GM19035 (cell line): Measurements from ENCODE around the gene RIOX2.
"Not testable (repeated sequence)": the region's sequence is repeated elsewhere in the genome, so short reads cannot be mapped to it uniquely, and the experiment has no call there.

Experiments used
- ATAC-seq: cut with Tn5 transposase; IDR thresholded peaks from one replicate; pipeline ENCODE4 v1.9.1; 2021; ENCODE audit not compliant: unreplicated experiment

RIOX2 gene

DNA sequence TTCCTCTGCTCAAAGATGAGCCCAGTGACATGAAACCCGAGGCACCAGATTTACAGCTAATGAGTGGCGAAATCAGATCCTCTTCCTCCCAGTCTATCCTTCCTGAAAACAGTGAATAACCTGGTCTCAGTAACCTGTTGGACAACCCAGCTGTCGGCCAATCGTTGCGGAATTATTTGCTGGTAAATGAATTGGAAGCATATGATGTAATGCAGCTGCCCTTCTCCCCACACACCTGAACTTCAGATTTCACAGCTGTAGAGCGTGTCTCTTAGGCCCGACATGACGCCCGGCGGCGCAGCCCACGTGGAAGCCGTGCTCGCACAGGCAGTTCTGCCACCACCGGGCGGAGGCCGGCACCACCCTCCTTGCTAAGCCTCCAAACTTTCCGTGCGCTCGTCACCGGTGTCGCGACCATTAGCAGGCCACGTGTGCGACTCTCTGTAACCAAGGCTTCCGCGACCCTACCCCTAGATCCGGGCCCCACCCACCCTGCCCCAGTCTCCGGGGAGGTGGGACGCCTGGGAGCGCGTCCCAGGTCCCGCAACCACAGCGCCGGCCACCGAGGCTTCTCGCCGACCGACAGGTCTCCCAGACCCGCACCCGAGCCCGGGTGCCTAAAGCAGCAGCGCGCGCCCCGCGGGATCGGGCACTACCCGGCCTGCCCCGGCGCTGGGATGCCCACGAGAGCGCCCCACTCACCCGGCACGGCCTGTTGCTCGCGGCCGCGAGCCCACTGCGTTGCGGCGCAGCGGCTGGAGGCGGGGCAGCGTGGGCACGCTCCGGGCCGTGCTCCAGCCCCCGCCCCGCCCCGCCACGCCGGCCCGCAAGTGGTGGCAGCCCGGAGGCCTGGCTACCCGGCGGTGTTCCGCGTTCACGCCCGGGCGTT is at the start of gene RIOX2:
Gene RIOX2 (minus strand): TSS at position 753 of the 889 bp plus-strand sequence. CDS start 4,838 bp downstream, outside the sequence.
- peak; percentile 86 for ATAC-seq

DNA sequence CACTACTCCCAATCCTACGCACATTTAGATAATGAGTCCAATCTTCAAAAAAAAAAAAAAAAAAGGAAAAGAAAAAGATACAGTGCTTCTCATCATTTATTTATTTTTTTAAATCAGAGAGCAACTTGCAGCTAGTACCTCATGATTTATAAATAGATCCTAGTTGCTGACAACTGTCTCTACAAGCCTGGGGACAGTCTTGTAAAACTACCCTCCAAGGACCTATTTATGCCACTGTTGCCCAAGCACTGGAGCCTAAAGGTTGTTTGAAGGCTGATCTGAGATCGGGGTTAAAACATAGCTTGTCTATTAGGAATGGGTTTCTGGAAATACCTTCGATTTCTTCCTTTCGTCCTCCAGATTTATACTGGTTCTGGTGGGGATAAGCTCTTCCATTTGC is 48.2 kb upstream of the RIOX2 start:
- no peak for ATAC-seq

DNA sequence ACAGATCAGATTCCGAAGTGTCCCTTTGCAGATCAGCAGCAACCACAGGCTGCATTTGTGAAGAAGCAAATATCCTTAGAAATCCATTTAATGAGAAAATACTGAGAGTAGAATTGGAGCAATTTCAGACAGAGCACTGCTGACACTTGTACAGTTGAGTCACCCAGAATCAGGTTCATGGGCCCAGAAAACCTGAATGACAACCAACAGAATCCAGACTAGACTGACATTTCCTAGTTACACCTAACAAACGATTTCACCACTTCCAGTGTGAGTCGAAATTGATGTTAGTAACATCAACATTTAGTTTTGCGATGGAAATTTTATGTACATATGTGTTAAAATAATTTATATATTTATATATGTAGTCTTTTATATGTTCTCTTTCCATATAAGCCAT is 46.1 kb upstream of the RIOX2 start:
- no peak for ATAC-seq

- no peak for ATAC-seq
These were observed 42.0 kb upstream of the RIOX2 start for GRCh38 chr3:98014268-98014585.

DNA sequence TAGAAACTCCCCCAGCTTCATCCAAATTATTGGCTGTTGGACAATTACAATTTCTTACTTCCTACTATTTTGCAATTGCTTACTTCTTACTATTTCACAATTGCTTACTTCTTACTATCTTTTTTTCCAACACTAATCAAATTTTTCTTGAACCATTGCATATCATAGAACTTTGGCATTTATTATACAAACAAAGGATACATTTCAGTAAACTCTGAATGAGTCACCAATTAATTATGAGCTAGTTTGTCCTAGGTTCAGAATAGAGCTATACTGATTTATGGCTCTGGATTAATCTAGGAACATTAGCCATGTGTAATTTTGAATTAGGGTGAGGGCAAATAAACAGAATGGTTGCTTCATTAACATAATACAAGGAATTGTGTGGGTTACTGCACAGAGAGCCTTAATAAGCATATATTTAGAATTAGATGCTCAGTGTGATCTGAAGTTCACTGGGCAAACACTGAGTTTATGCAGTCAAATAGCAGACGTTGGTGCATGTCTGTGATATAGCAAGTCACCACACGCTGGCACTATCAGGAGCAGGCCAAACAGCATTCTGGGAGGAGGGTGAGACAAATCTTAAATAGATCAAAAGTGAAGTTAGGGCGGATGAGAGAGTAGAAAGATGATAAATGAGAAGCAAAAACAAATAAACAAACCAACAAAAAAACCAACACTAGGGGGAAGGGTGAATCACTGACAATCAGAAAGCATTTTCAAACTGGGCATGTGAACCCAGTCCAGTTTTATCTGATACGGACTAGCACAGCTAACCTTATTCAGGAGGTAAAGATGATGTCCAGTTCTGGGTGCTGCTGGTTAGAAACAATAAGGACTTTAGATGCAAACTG is 41.4 kb upstream of the RIOX2 start:
- no peak for ATAC-seq

- ATAC-seq = no peak
These were observed 40.7 kb upstream of the RIOX2 start for GRCh38 chr3:98012979-98013378.

DNA sequence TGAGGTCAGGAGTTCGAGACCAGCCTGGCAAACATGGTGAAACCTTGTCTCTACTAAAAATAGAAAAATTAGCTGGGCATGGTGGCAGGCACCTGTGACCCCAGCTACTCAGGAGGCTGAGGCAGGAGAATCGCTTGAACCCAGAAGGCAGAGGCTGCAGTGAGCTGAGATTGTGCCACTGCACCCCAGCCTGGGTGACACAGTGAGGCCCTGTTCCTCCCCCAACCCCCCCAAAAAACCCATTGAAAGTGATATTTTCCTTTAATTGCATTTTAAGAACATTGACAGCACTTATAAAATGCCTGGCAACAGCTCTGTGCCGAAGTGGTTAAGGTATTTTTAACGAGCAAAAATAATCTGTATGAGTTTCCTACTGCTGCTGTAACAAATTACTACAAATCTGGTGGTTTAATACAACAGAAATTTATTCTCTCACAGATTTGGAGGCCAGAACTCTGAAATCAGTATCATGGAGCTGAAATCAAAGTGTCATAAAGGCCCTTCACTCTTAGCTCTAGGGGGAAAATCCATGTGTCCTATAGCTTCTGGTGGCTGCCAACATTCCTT is 38.7 kb upstream of the RIOX2 start:
- not testable (repeated sequence) for ATAC-seq

DNA sequence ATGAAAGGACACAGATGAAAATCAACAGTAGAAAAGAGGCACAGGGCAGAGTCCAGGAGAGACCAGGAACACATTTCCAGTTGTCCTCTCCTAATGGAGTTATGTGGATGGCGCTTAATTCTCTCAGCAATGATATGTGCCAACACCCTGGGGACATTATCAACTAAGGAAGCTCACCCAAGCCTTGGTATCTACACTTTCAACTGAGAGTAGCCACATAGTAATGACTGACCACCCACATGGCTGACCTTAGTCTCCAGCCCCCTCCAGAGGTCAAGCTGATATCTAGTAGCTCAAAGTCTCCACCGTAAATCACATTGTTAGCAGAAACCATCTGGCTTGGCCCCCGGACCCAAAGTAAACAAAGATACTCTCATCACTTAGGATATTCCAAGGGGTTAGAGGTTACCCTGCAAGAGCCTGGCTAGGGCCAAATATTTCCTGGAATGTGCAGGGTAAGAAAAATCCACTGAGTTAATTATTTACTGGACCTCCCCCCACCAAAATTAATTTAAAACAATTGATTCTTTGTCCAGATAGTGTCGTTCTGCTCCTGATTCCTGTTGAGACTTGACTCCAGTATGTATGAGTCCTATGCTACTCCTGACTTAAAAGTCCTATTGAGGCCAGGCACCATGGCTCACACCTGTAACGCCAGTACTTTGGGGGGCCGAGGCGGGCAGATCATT is 38.1 kb upstream of the RIOX2 start:
- no peak for ATAC-seq

DNA sequence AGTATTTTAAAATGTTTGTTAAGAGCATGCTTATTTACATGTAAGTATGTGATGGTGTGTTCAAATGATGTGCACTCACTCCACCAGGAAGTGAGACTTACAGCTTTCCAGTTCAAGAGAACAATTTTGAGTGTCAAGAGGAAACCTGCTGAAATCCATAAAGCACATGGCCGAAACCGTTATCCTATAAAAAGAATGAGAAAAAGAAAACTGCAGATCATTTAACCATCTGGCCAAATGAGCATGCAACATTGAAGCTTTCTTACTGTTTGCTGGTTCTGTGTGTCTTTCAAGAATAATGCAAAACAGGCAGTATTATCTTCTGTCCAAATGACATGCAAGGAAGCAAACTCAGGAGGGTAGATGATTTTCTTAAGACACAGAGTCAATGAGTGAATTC is 36.6 kb upstream of the RIOX2 start:
- ATAC-seq = peak; percentile 67

DNA sequence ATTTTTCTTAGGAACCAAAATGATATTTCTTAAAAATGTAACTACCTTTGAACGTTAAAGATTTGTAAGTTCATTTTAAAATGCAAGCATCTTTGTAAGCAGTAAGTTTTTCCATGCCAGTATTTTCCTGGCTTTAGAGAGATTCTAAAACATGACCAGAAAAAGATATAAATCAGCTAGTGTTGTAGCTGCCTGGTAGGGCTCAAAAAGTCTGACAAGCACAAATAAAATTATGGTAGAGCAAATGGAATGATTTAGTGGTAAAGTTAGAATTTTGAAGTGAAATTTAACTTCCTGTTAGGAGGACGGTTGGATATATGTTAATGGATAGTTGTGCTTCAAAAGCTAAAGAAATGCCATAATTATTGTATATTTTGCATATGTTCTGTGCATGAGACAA is 33.2 kb upstream of the RIOX2 start:
- no peak for ATAC-seq

- ATAC-seq = no peak
These were observed 32.5 kb upstream of the RIOX2 start for GRCh38 chr3:98004721-98005120.

GRCh38 chr3:98003306-98003969 is 31.2 kb upstream of the RIOX2 start:
- peak; percentile 57 for ATAC-seq

DNA sequence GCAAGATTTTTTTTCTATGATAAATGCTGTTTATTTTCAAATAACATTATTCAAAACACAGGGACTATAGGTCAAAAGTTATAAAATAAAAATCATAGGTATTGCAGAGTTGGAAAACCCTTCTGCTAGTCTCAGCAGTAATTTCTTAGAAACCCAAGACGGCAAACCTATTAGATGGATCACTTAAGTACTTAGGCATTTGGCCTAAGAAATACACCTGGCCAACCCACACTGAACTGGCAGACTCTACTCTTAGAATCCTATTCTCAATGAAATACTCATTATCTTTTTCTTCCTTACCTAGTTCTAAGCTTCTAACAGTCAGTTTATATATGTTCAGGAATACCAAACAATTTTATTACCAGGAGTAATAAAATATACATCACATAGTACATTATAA is 30.5 kb upstream of the RIOX2 start:
- ATAC-seq = no peak

DNA sequence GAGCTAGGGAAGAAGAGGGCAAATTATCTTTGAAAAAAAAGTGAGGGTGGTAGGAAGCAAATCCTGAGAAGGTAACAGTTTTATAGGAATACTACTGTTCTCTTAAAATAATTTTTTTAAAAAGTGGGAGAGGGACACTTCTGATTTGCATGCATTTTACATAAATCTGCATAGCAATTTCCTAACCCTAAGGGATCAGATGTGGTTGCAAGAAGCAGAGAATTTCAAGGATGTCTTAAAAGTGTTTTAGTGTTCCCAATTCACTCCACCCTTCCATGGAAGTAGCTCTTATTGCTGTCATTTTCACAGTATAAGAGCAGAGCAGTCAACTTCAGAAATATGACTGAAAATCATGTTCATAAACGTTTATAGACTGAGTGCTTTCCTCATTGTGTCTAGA is 27.8 kb upstream of the RIOX2 start:
- no peak for ATAC-seq

DNA sequence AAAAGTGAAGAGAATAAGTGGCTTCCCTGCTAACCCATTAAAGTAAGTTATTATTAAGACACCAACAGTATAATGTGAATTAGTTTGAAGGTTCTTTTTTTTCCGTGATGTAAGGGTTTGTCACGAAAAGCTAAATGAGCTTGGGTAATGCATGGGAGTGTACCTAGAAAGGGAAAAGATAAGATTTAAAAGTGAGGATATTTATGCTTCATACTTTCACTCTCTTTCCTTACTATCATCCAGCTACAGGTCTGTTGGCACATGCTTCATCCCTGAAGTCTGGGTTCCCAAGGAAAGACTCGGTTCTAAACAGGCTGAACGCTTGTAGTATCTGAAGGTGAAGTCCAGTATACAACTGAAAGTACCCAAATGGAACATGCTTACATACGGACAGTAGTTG is 26.9 kb upstream of the RIOX2 start:
- no peak for ATAC-seq

DNA sequence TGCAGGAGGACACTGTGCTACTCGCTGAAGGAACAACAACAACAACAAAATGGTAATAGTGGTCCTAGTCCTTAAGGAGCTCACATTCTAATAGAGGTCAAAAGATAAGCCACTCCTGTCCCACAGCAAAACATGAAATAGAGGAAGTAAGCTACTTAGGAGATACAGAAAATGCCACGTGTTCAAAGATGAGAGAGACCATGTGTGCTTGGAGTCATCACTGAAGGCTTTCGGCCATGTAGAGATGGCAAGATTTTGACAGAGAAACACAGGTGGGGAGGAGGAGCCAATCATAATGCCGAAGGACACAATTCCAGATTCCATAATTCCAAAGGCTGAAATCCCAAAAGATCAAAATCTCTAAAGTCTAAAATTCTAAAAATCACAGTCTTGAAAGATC is 24.8 kb upstream of the RIOX2 start:
- ATAC-seq = no peak

GRCh38 chr3:97994328-97994945 is 22.2 kb upstream of the RIOX2 start:
- no peak for ATAC-seq

- no peak for ATAC-seq
These were observed 21.3 kb upstream of the RIOX2 start for GRCh38 chr3:97993526-97993925.

DNA sequence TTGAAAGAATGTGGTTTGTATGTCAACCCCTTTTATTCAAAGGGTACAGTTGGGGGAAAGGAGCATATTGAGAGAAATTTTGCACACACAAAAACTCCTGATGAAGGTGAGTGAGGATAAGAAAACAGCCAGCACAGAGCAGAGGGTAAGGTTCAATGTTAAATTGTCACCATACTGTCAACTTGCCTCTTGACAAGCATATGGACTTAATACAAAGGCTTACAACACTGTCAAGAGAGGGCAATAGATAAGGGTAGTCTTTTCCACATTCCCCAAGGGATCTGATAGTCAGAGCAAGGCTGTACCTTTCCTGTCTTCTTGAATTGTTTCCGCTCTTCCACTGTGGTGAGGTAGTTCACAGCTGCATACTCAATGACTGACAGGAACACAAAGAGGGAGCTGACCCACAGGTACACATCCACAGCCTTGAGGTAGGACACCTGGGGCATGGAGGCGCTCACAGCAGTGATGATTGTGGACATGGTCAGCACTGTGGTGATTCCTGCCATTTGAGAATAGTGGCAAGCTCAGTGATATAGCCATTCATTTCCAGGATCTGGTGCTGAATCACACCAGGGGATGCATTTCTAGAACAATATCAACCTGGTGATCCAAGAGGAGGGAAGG is 20.4 kb upstream of the RIOX2 start:
- ATAC-seq = no peak

GRCh38 chr3:97991293-97991682 is 19.1 kb upstream of the RIOX2 start:
- ATAC-seq = no peak
